SIG-M5 (cell line): ENCODE results near the gene CDH23.

Source experiments
- DNase-seq: peaks from one replicate; lab custom pipeline; 2025; lab: John Stamatoyannopoulos, UW

The CDH23 gene

DNA sequence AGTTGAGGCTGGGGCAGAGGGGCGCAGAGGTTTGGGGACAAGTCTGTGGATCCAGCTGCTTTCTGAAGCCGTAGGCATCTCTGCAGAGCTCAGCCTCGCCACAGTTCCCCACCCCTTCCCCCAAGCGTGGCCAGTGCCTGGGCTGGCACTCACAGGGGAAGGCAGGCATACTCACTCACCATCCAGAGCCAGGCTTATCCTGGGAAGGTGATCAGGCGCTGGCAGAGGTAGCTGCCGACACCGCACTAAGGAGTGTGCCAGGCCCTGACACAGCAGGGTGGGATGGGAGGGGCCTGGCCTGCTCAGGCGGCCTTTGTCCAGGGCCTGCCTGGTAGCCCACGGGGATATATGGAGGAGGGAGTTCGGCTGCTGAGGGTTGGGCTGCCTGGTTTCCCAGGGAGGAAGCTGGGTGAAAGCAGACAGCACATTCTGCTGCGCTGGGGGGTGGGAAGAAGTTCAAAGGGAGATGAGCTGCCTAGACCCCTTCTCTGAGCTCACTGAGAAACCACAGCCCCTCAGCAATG lies 360.7 kb downstream of the CDH23 start:
- DNase-seq = no peak

GRCh38 chr10:71761105-71761511 lies 364.4 kb downstream of the CDH23 start:
- DNase-seq = no peak

DNA sequence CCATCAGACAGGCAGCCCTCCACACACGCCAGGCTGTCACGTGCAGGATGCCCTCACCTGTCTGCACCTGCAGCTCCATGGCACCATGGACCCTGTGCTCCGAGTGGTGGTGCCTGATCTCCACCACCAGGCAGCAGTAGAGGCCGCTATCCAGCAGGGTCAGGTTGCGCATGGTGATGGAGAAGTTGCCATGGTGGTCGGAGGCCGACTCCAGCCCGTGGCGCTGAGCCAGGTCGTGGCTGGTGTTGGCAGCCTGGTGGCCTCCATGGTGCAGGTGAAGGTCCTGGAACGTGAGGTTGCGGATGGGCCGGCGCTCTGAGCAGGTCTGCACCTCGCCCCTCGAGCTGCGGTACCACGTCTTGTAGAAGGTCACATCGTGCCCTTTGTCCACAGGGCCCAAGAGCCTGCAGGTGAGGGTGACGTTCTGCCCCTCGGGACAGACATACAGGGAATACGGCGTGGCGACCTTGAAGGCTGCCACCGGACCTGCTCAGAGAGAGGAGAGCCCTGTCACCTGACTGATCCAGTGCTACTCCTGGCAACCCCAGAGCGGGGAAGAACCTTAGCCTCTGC lies 364.9 kb downstream of the CDH23 start:
- no peak for DNase-seq

GRCh38 chr10:71762324-71762723 lies 365.6 kb downstream of the CDH23 start:
- no peak for DNase-seq

GRCh38 chr10:71763352-71764127 lies 366.8 kb downstream of the CDH23 start:
- no peak for DNase-seq

DNA sequence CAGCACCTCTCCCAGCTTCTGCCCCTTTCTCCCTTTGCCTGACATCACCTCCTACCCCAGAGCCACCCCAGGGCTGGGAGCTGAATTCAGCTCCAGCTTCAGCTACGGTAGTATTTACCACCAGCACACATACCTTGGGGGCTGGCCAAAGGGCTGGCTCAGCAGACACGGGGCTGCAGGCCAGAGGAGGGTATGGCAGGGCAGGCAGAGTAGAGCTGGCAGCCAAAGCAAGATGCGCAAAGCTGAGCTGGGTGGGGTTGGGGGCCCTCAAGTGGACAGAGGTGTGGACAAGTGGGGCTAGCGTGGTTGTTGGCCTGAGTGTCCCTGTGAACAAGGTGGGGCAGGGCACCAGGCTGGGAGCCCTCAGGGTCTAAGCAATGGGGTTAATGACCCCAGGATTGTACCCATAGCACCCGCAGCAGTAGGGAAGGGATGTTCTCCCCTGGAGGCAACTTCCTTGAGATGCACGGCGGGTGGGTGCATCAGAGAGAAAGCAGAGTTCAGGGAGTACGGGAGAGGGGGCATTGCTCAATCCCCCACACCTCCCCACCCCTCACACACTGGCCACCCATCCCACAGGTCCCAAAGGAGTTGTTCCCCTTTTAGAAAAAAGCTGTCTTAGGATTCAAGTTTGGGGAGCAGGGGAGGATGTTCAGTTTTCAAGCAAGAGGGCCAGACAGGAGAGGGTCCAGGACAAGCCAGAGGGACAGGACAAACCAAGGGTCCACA lies 368.6 kb downstream of the CDH23 start:
- no peak for DNase-seq

- DNase-seq = no peak
Observed at GRCh38 chr10:71765906-71766716, 369.4 kb downstream of the CDH23 start.

- no peak for DNase-seq
Observed at GRCh38 chr10:71766717-71767419, 370.1 kb downstream of the CDH23 start.

- no peak for DNase-seq
Observed at GRCh38 chr10:71767420-71768035, 370.8 kb downstream of the CDH23 start.

DNA sequence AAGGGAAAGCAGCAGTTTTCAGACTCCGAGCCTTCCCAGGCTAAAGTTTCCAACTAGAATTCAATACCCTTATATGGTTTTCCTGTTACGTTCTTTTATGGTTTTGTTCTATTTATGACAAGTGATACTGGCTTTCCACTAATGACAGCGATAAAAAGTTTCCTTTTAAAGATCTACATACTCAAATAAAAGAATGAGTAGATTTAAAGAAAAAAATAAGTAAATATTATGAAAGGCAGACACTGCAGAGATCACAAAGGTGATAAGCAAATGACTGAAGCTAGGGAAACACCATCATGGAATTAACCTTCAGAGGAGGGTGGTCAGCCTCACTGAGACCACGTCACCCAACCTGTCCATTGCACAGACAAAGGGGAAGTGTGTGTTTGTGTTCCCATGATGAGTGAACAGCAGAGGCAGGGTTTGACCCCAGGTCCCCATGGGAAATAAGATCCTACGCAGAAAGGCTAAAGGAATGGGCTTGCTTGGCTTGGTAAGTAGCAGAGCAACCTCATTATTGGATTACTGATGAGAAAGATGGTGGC lies 372.6 kb downstream of the CDH23 start:
- no peak for DNase-seq

- no peak for DNase-seq
Observed at GRCh38 chr10:71770255-71770654, 373.5 kb downstream of the CDH23 start.

GRCh38 chr10:71770789-71771188 lies 374.1 kb downstream of the CDH23 start:
- DNase-seq = no peak

GRCh38 chr10:71771204-71771603 lies 374.5 kb downstream of the CDH23 start:
- DNase-seq = no peak

GRCh38 chr10:71771821-71772617 lies 375.3 kb downstream of the CDH23 start:
- DNase-seq = no peak

GRCh38 chr10:71772832-71773220 lies 376.1 kb downstream of the CDH23 start:
- DNase-seq = no peak

DNA sequence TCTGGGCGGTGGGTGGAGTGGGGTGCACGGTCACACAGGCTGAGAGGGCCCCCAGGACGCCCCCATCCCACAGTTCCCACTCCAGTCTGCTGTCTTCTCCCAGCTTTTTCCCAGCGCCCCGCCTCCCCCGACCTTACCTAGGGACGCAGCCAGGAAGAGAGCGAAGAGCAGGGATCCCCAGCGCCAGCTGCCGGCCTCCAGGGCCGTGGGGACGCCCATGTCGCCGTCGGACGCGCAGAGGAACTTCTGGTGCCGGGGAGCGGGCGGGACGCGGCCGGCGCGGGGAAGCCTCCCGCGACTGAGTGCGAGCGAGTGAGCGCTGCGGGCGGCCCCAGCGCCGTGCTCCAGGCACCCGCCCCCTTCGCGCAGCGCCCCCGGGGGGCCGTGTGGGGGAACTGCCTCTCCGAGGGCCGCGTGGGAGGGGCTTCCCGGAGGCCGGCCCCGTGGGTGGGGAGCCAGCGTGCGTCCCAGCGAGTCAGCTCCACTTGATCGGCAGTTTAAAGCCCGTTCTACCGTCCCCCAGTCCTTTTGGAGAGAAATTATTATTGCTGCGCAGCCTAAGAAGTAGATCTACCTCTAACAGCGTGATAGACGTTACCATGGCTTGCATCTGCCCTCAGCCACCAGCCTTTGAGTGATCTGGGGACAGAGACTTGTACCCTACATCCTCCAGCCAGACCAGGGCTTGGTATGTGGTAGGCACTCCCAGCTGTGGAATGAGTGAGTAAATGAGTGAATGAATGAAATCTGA lies 376.7 kb downstream of the CDH23 start, which contains the start of gene VSIR:
VSIR (minus strand) TSS at position 300 of the 751 bp plus-strand sequence; CDS start at position 219, 81 bp downstream.
- DNase-seq = peak; percentile 2

GRCh38 chr10:71774916-71775702 lies 378.4 kb downstream of the CDH23 start:
- peak; percentile 5 for DNase-seq

GRCh38 chr10:71776481-71776925 lies 379.8 kb downstream of the CDH23 start:
- no peak for DNase-seq
